H1 (cell line): Measurements from ENCODE around the gene BMAL2. TPM values are rescaled to one million over a fixed set of nuclear protein-coding genes. Genes with fewer than 3 reads are reported as not detected.

ENCODE experiments used
- BACH1 ChIP-seq: IDR thresholded peaks from 2 replicates; pipeline ENCODE4 v1.6.1; 2012; ENCODE audit warnings: low read length, improper control_type of control experiment
- CHD2 ChIP-seq: IDR thresholded peaks from 2 replicates; pipeline ENCODE4 v1.6.1; 2012; ENCODE audit warnings: low read length, improper control_type of control experiment
- EGR1 ChIP-seq: IDR thresholded peaks from 2 replicates; pipeline ENCODE4 v1.6.1; 2011; ENCODE audit warnings: low read depth, low read length, borderline replicate concordance
- GABPA ChIP-seq: IDR thresholded peaks from 2 replicates; pipeline ENCODE4 v1.6.1; 2011; ENCODE audit warnings: mild to moderate bottlenecking, low read length, moderate library complexity, borderline replicate concordance; ENCODE audit not compliant: insufficient read depth
- JUN ChIP-seq: IDR thresholded peaks from 2 replicates; pipeline ENCODE4 v1.6.1; 2011; ENCODE audit warnings: low read depth, mild to moderate bottlenecking, improper control_type of control experiment, low read length
- KDM4A ChIP-seq: IDR thresholded peaks from one replicate; pipeline ENCODE4 v1.7.1; 2012; ENCODE audit warnings: low read depth, mild to moderate bottlenecking, moderate library complexity, low read length, inconsistent platforms; ENCODE audit not compliant: severe bottlenecking
- KDM5A ChIP-seq: fragments of 200-600 bp; IDR thresholded peaks from 2 replicates; pipeline ENCODE4 v1.7.1; 2012; ENCODE audit warnings: mild to moderate bottlenecking, low read length, inconsistent platforms, mixed read lengths
- POU5F1 ChIP-seq: IDR thresholded peaks from 2 replicates; pipeline ENCODE4 v1.6.1; 2011; ENCODE audit warnings: low read depth, mild to moderate bottlenecking, low read length, moderate library complexity
- RAD21 ChIP-seq, 2 experiments: IDR thresholded peaks in 1 of 2; conservative IDR thresholded peaks in 1 of 2; 2 replicates each; pipeline ENCODE4 v1.6.1; 2011; ENCODE audit warnings: low read depth in 2 of 2, low read length in 2 of 2, improper control_type of control experiment in 1 of 2, inconsistent platforms in 1 of 2, mild to moderate bottlenecking in 1 of 2, moderate library complexity in 1 of 2
- RXRA ChIP-seq: IDR thresholded peaks from 2 replicates; pipeline ENCODE4 v1.6.1; 2011; ENCODE audit warnings: low read depth, mild to moderate bottlenecking, low read length, moderate library complexity; ENCODE audit not compliant: insufficient read depth
- polyA plus RNA-seq, 7 experiments: library from polyadenylated mRNA; depleted of rRNA in 3 of 7; stranded (reverse) in 5 of 7; unstranded in 2 of 7; fragments of >200 nt in 5 of 7; fragments of 200-250 nt in 2 of 7; gene quantifications; 1 replicate in 5 of 7; 2 replicates in 1 of 7; 4 replicates in 1 of 7; pipeline versions ENCODE4 v1.2.1 to v1.2.3, GENCODE V29; 2011 to 2013; ENCODE audit warnings: missing spikeins in 2 of 7, mixed read lengths in 2 of 7
- total RNA-seq: library from RNA; stranded (reverse); fragmentation: NEBNext Ultra II Directional; extraction: Animal tissue kit (Norgen Biotek cat#: 25700); gene quantifications from 2 replicates; pipeline ENCODE4 v1.2.1, GENCODE V29; 2021
- TF ChIP-seq, protein P1 (sequence below): IDR thresholded peaks from 2 replicates; pipeline ENCODE4 v1.6.1; 2012; ENCODE audit warnings: inconsistent platforms

BMAL2 gene
- total and polyA plus RNA-seq, 2 of the 8 experiments (the other 6 are each of a cell fraction or from before 2014, with no cell fraction given) = 3.2 to 20.6 TPM

DNA sequence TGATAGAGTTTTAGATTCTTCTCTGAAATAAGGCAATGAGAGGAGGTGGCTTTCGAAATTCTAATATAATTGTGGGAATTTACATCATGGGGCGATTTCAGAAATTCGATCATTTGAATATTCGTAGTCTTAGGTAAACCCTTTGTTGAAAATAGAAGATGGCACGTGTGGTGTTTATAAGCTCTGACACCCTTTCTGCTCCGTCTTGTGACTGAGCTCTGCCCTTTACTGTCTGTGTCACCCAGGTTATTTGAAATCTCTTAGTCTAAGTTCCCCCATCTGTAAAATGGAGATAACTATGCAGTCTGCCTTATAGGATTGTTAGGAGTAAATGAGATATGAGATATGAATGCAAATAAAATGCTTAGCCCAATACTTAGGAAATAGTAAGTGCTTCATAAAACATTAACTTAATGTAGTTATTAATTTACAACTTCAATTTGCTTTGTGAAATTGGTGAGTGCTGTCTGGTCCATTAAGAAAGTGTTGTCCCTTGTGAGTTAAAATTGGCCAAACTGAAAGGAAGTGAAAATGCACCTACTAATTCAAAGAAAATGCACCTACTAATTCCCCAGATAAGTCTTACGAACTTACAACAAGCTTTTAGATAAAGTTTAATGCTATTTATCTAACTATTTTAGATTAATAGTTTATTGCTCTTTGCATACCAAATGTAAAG, 1.5 kb downstream of the BMAL2 start (continued):
- TF ChIP-seq RAD21 (IDR thresholded peaks at IDR 0.05 in 1 of 2, conservative IDR thresholded peaks at IDR 0.05 in 1 of 2; ENCODE audit: low read depth in 2 of 2, low read length in 2 of 2) (no peak), BACH1 (no peak), KDM4A (no peak), KDM5A (no peak), EGR1 (no peak), RXRA (no peak), JUN (no peak), CHD2 (no peak), GABPA (no peak), POU5F1 (no peak)
- TF ChIP-seq, protein P1, sequence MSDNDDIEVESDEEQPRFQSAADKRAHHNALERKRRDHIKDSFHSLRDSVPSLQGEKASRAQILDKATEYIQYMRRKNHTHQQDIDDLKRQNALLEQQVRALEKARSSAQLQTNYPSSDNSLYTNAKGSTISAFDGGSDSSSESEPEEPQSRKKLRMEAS = no peak
